ENCODE measurements around the gene MARF1.
"Not testable (repeated sequence)": the region's sequence is repeated elsewhere in the genome, so short reads cannot be mapped to it uniquely, and the experiment has no call there.

The MARF1 gene, protein sequence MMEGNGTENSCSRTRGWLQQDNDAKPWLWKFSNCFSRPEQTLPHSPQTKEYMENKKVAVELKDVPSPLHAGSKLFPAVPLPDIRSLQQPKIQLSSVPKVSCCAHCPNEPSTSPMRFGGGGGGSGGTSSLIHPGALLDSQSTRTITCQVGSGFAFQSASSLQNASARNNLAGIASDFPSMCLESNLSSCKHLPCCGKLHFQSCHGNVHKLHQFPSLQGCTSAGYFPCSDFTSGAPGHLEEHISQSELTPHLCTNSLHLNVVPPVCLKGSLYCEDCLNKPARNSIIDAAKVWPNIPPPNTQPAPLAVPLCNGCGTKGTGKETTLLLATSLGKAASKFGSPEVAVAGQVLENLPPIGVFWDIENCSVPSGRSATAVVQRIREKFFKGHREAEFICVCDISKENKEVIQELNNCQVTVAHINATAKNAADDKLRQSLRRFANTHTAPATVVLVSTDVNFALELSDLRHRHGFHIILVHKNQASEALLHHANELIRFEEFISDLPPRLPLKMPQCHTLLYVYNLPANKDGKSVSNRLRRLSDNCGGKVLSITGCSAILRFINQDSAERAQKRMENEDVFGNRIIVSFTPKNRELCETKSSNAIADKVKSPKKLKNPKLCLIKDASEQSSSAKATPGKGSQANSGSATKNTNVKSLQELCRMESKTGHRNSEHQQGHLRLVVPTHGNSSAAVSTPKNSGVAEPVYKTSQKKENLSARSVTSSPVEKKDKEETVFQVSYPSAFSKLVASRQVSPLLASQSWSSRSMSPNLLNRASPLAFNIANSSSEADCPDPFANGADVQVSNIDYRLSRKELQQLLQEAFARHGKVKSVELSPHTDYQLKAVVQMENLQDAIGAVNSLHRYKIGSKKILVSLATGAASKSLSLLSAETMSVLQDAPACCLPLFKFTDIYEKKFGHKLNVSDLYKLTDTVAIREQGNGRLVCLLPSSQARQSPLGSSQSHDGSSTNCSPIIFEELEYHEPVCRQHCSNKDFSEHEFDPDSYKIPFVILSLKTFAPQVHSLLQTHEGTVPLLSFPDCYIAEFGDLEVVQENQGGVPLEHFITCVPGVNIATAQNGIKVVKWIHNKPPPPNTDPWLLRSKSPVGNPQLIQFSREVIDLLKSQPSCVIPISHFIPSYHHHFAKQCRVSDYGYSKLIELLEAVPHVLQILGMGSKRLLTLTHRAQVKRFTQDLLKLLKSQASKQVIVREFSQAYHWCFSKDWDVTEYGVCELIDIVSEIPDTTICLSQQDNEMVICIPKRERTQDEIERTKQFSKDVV (N-terminal part only)

DNA sequence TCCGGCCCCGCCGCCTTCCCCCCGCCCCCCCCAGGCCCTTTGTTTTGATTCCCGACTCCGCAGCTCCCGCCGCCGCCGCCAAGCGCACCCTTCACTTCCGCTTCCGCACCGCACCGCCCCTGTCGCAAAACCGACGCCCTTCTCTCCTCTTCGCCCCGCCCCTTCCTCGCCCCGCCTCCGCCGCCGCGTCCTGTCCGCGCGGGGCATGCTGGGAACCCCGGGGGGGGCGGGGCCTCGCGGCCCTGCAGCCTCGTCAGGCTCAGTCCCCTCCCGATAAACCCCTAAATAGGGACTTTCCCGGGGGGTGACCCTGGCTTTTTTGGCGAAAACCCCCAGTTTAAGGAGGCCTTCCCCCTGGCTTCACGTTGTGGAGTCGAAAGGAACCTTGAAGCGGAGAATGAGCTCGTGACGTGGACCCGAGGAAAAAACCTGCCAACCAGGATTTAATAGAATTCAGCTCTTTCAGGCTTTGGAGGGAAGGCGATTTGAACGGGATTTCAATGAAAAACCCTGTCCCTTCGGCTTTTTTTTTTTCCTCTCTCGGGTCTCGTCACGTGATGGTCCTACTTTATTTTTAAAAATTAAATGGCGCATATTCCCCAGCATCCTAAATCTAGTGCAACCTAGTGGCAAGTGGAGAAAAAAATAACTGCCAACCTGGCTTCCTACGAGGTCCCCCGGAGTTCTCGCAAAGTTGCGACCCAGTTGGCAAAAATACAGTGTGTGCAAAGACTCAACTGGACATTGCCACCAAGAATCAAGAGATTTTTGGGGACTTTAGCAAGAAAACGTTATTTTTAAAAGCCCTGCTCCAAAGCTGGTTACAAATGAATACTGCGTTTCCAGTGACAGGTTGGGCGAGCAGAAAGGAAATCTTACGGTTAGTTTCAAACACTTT, at the start of gene MARF1:
Gene MARF1 (minus strand): TSS at position 107 of the 898 bp plus-strand sequence. CDS start 3,921 bp downstream, outside the sequence.
- DNase-seq = peak; percentile 99

DNA sequence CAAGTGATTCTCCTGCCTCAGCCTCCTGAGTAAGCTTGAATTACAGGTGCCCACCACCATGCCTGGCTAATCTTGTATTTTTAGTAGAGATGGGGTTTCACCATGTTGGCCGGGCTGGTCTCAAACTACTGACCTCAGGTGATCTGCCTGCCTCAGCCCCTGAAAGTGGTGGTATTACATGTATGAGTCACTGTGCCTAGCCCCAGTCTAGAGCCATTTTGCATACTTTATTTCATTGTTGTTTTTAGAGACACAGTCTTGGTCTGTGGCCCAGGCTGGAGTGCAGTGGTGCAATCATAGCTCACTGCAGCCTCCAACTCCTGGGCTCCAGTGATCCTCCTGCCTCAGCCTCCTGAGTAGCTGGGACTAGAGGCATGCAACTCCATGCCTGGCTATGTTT, 49.6 kb upstream of the MARF1 start:
- not testable (repeated sequence) for DNase-seq

DNA sequence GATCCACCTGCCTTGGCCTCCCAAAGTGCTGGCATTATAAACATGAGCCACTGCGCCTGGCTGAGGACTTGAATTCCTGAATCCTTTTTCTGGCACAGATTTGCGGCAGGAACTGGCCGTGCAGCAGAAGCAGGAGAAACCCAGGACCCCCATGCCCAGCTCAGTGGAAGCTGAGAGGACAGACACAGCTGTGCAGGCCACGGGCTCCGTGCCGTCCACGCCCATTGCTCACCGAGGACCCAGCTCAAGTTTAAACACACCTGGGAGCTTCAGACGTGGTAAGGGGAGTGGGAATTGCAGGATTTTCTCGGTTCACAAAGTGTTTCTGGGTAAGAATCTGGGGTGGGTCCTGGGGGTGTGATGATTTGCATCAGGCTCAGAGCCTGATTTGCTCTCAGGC, 48.1 kb upstream of the MARF1 start:
- DNase-seq = no peak

DNA sequence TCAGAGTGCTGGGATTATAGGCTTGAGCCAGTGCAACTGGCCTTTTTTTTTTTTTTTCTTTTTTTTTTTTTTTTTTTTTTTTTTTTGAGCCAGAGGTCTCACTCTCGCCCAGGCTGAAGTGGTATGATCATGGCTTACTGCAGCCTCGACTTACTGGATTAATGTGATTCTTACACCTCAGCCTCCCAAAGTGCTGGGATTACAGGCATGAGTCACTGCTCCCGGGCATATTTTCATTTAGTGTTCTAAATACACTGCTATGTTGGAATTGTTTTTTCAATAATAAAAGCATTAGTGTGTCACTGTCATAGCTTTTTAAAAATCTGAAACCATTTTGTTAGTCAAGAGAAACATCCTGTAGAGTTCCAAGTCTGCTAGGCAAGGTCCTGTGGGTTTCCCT, 47.3 kb upstream of the MARF1 start:
- no peak for DNase-seq

DNA sequence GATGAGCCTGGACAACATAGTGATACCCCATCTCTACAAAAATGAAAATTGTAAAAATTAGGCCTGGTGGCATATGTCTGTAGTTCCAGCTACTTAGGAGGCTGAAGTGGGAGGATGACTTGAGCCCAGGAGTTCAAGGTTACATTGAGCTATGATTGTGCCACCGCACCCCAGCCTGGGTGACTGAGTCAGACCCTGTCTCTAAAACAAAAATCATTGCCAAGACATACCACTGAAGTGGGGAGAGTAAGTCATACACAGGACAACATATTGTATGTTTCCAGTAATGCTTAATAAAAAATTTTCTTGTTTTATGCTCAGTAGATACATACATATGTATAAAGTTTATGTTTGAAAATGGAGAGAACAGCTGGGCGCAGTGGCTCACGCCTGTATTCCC, 46.3 kb upstream of the MARF1 start:
- DNase-seq = no peak

DNA sequence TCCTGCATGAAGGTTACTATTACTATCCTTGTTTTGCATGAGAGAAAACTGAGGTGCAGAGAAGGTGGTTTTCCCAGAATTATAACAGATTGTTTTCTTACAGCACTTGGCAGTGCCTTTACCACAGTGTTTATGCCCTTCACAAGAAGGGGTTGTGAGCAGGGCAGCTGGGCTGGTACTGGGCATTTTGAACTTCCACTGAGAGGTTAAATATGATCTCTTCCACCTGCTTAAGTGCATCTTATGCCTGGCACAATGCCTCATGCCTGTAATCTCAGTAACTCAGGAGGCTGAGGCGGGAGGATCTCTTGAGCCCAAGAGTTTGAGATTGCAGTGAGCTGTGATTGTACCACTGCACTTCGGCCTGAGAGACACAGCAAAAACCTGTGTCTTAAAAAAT, 43.3 kb upstream of the MARF1 start:
- DNase-seq = no peak

DNA sequence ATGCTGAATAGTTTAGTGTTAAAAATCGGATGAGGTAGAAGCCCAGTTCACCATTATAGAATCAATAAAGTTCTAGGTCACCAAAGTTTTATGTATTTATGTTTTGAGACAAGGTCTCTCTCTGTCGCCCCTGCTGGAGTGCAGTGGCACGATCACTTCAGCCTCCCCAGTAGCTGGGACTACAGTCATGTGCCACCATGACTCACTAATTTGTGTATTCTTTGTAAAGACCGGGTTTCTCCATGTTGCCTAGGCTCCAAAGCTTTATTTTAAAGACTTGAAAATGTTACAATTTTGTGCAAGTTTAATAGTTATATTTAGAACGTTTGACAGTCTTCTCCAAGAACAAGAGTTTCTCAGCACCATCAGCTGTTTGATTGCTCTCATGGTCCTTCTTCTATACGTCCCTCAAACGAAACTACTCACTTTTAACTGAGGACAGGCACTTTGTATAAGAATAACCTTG, 39.2 kb upstream of the MARF1 start:
- DNase-seq = peak; percentile 31

DNA sequence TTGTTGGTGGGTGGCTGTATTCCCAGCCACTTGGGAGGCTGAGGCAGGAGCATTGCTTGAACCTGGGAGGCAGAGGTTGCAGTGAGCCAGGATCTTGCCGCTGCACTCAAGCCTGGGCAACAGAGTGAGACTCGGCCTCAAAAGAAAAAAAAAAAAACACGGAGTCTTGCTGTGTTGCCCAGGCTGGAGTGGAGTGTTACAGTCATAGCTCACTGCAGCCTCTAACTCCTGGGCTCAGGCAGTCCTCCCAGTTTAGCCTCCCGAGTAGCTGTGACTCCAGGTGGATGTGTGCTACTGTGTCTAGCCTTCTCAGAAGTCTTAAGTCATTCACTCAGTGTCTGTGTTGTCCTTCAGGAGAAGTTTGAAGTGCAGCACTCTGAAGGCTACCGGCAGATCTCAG, 34.5 kb upstream of the MARF1 start:
- DNase-seq = no peak

DNA sequence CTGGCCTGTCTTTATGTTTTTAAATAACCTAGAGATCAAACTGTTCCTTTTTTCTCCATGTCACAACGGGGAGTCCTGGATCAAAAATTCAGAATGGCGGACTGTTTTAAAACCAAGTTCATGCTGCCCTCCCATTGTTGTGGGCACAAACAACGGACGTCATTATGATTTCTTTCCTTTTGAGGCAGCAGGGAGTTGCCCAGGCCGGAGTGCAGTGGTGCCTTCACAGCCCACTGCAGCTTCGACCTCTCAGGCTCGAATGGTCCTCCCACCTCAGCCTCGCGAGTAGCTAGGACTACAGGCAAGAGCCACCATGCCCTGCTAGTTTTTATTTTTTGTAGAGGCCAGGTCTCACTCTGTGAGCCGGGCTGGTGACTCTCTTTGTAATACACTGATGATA, 33.6 kb upstream of the MARF1 start:
- DNase-seq = no peak

DNA sequence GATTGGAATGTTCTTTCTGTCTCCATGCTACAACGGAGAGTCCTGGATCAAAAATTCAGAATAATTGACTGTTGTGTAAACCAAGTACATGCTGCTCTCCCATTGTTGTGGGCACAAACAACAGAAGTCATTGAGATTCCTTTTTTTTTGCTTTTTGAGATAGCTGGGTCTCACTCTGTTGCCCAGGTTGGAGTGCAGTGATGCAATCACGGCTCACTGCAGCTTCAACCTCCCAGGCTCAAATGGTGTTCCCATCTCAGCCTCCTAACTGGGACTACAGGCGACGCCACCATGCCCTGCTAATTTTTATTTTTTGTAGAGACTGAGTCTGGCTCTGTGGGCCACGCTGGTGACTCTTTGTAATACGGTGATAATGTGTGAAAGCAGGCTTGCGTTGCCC, 31.6 kb upstream of the MARF1 start:
- no peak for DNase-seq

DNA sequence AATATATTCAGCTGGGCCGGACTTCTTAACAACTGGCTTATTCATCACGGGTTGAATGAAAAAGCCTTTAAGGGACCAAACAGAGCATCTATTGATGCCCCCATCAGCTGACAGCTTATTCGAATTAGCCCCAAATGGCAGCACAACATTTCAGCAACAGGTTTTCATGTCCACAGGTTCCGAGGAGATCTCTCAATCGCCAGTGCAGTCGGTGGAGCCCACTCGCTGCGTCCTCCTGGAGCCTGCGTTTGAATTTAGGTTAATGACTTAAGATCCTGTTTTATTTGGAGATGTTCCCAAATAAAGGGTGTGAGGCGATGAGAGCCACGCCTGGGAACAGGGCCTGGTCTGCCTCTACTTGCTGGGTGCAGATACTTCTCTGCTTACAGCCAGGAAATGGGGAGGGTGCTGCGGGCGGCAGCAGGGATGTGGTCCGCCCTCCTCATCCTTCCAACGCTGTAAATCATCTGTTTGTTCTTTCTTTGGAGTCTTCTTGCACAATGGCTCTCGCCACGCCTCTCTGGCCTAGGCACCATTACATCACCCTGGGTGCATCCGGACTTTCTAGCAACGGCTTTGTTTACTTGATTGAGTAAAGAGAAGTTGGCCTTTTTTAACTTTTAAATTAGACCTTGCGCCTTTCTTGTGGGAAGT, 29.7 kb upstream of the MARF1 start:
- peak; percentile 73 for DNase-seq

DNA sequence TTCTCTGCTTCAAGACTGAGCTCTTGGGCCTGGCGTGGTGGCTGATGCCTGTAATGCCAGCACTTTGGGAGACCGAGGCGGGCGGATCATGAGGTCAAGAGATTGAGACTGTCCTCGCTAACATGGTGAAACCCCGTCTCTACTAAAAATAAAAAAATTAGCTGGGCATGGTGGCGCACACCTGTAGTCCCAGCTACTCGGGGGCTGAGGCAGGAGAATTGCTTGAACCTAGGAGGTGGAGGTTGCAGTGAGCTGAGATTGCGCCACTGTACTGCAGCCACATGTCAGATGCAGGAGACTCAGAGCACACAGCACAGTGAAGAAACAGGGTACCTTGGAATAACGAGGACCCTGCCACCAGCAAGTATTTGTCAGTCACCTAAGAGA, 29.2 kb upstream of the MARF1 start:
- DNase-seq = not testable (repeated sequence)

DNA sequence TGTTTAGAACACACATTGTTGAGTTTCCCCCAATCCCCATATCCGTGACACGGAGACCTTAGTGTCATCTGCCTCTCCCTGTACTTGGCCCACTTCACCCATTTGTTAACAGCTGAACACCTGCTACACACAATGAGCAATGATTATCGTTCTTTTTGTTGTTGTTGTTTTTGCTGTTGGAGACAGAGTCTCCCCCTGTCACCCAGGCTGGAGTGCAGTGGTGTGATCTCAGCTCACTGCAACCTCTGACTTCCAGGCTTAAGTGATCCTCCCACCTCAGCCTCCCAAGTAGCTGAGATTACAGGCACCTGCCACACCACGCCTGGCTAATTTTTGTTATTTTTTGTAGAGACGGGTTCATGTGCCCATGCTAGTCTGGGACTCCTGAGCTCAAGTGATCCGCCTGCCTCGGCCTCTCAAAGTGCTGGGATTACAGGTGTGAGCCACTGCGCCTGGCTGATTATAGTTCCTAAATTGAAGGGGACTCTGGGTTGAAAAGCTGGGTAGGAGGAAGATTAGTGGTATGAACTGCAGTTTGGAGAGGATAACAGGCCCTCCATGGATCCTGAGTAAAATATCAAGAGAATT, 28.7 kb upstream of the MARF1 start:
- no peak for DNase-seq

DNA sequence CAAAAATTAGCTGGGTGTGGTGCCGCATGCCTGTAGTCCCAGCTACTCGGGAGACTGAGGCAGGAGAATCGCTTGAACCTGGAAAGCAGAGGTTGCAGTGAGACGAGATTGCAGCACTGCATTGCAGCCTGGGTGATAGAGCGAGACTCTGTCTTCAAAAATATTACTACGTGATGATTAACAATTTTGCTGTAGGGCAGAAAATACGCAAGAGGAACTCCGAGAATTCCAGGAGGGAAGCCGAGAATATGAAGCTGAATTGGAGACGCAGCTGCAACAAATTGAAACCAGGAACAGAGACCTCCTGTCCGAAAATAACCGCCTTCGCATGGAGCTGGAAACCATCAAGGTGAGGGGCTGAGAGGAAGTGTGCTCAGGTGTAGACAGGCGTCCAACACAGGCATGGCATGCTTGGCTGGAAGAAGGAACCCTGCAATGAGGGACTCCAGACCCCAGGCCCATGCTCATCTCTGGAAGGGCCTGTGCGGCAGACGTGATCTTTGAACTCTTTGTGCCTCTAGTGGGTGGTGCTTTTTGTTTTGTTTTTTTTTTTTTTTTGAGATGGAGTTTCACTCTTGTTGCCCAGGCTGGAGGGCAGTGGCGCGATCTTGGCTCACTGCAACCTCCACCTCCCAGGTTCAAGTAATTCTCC, 24.3 kb upstream of the MARF1 start:
- no peak for DNase-seq

DNA sequence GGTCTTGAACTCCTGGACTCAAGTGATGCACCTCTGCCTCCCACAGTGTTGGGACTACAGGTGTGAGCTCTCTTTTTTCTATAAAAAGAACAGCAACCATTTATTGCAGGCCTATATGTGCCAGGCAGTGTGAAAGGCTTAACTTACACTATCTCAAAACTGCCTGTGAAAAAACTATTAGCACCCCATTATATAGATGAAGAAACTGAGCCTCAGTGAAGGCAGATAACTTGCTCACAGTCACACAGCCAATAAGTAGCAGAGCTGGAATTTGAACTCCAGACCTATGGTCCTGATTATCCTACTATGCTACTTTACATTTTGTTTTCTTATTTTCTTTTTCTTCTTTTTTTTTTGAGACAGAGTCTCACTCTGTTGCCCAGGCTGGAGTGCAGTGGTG, 22.2 kb upstream of the MARF1 start:
- DNase-seq = no peak

DNA sequence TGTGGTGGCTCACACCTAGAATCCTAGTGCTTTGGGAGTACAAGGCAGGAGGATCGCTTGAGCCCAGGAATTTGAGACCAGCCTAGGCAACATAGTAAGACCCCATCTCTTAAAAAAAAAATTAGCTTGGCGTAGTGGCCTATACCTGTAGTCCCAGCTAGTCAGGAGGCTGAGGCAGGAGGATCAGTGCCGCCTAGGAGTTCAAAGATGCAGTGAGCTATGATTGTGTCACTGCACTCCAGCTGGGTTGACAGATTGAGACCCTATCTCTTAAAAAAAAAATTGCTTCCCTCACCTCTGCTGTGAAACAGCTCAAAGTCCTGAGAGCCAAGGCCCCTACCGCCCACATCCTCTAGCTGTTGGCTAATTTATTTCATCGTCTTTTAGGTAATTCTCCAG, 17.2 kb upstream of the MARF1 start:
- no peak for DNase-seq

DNA sequence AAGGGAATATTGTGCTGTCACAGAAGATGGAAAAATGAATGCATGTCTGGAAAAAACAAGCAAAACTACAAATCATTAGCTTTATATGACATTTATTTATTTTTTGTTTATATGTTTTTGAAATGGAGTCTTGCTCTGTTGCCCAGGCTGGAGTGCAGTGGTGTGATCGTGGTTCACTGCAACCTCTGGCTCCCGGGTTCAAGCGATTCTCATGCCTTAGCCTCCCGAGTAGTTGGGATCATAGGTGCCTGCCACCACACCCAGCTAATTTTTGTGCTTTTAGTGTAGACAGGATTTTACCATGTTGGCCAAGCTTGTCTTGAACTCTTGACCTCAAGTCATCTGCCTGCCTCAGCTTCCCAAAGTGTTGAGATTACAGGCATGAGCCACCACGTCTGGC, 15.6 kb upstream of the MARF1 start:
- no peak for DNase-seq

DNA sequence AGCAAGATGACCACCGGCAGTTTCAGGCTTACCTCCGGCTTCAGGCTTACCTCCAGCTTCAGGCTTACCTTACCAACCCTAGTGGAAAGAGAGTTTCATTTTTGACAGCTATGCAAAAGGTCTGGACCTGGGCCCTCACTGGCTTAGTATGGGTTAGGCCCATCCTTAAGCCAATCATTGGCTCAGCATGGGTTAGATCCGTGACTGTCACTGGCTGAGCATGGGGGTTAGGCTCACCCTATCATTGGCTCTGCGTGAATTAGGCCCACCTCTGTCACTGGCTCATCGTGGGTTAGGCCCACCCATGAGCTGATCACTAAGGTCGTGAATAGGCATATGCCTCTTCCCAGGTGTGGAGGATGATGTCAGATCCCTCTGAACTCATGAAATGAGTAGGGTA, 15.2 kb upstream of the MARF1 start:
- no peak for DNase-seq

DNA sequence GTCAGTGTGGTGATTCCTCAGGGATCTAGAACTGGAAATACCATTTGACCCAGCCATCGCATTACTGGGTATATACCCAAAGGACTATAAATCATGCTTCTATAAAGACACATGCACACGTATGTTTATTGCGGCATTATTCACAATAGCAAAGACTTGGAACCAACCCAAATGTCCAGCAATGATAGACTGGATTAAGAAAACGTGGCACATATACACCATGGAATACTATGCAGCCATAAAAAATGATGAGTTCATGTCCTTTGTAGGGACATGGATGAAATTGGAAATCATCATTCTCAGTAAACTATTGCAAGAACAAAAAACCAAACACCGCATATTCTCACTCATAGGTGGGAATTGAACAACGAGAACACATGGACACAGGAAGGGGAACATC, 12.6 kb upstream of the MARF1 start:
- not testable (repeated sequence) for DNase-seq

DNA sequence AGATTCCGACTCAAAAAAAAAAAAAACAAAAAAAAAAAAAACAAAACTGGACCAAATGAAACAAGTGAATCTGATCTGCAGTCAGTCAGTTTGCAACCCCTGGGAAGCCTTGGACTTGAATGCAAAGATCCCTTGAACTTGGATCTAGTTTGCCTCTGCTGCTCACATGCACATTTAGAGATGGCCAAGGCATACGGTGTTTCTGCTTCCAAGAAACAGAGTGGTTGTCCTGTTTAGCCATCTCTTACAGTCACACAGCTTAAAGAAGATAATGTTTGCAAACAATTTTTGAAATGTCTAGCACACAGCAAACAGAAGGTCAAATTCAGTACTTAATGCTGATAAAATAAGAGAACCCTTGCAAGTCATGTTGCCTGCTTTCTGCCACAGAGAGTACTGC, 11.6 kb upstream of the MARF1 start:
- no peak for DNase-seq

DNA sequence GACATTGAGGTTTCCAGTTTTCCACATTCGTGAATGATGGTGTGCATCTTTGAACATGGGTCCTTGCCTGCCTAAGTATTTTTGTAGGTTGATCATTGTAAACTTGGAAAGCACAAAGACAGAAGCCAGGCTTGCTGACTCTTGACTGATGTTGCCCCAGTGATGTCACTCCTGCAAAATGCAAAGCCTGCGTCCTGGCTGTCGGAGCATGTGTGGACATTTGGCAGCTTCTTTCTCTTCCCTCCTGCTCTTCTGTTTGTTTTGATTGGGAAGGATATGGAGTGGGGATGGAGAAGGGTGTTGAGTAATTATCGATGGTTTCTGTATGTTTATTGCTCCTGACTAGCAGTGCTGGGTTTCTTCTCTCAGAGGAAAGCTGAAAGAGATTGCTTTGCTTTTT, 10.3 kb upstream of the MARF1 start:
- DNase-seq = no peak

Data from activated T-cell treated with anti-CD3 and anti-CD28 coated beads, Interleukin-2, amount 50 U/mL, for 1 hour (primary cell).